ENCODE results near the gene DISC1.

DNA sequence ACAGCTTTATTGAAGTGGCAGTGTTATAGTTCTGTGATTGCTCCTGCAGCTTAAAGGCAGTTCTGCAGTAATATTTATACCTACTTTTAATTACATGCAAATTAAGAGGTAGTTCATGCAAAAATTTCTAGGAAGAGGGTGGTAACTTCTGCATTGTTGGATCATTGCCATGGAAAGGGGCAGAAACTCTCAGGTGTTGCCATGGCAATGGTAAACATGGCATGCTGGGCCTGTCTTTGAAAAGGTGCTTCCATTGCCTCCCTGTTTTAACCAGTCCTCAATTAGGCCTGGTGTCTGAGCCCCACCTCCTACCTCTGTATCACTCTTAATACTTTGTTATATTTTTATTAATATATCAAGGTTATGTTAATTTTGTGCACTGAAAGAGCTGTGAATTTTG is 104.7 kb downstream of the DISC1 start:
- TF ChIP-seq, protein P1, sequence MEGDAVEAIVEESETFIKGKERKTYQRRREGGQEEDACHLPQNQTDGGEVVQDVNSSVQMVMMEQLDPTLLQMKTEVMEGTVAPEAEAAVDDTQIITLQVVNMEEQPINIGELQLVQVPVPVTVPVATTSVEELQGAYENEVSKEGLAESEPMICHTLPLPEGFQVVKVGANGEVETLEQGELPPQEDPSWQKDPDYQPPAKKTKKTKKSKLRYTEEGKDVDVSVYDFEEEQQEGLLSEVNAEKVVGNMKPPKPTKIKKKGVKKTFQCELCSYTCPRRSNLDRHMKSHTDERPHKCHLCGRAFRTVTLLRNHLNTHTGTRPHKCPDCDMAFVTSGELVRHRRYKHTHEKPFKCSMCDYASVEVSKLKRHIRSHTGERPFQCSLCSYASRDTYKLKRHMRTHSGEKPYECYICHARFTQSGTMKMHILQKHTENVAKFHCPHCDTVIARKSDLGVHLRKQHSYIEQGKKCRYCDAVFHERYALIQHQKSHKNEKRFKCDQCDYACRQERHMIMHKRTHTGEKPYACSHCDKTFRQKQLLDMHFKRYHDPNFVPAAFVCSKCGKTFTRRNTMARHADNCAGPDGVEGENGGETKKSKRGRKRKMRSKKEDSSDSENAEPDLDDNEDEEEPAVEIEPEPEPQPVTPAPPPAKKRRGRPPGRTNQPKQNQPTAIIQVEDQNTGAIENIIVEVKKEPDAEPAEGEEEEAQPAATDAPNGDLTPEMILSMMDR (IDR thresholded peaks at IDR 0.05), result no peak
- TF ChIP-seq POLR2AphosphoS5 (IDR thresholded peaks at IDR 0.05; ENCODE audit: low read depth, low read length), result no peak
- no peak for TF ChIP-seq SIN3A (IDR thresholded peaks at IDR 0.05; ENCODE audit: borderline replicate concordance, insufficient read depth, low read depth, low read length)
- no peak for TF ChIP-seq TCF7L2 (IDR thresholded peaks at IDR 0.05; ENCODE audit: low read depth, low read length)
